Upper lobe of left lung (tissue), 6 donors: Measurements from ENCODE around the gene WEE1. TPM values are rescaled to one million over a fixed set of nuclear protein-coding genes. Genes with fewer than 3 reads are reported as not detected.
"Not testable (repeated sequence)": the region's sequence is repeated elsewhere in the genome, so short reads cannot be mapped to it uniquely, and the experiment has no call there.

Experiments used
- ATAC-seq, 2 donors: fragments of 200-7000 bp; cut with Tn5 transposase; one replicate each; pipeline ENCODE4 v1.9.1; 2022; ENCODE audit warnings: mild to moderate bottlenecking in 2 of 2, moderate library complexity in 2 of 2; ENCODE audit not compliant: low FRiP score in 2 of 2
- DNase-seq, 2 donors: peaks; one replicate each; pipeline ENCODE4 v3.0.0-alpha.2; 2019 to 2020
- H3K27ac ChIP-seq, 4 donors: fragments of 200-600 bp; sonication (generic); one replicate each; pipeline ENCODE4 v1.5.1; 2016 to 2019
- H3K27me3 ChIP-seq, 4 donors: fragments of 200-600 bp; sonication (generic); one replicate each; pipeline ENCODE4 v1.5.1; 2017 to 2019
- H3K36me3 ChIP-seq, 4 donors: fragments of 200-600 bp; sonication (generic); one replicate each; pipeline ENCODE4 v1.5.1; 2016 to 2019
- H3K4me1 ChIP-seq, 4 donors: fragments of 200-600 bp; sonication (generic); one replicate each; pipeline ENCODE4 v1.5.1; 2018 to 2019
- H3K4me3 ChIP-seq, 4 donors: fragments of 200-600 bp; sonication (generic); one replicate each; pipeline ENCODE4 v1.5.1; 2017 to 2019; ENCODE audit warnings: mild to moderate bottlenecking in 2 of 4, moderate library complexity in 1 of 4
- H3K9me3 ChIP-seq, 4 donors: fragments of 200-600 bp; sonication (generic); one replicate each; pipeline ENCODE4 v1.5.1; 2018 to 2019
- CTCF ChIP-seq, 6 experiments: fragments of 450-650 bp in 4 of 6; fragments of 200-600 bp in 2 of 6; sonication (generic) in 2 of 6; IDR thresholded peaks; one replicate each; pipeline ENCODE4 v1.5.1; 2016 to 2019; ENCODE audit warnings: antibody characterized with exemption in 6 of 6
- EP300 ChIP-seq, 4 donors: sonication (generic); formaldehyde crosslinking; IDR thresholded peaks; one replicate each; pipeline ENCODE4 v1.5.1; 2017; ENCODE audit warnings: antibody characterized with exemption in 4 of 4, control low read depth in 2 of 4
- POLR2A ChIP-seq, 4 donors: fragments of 450-650 bp; IDR thresholded peaks; one replicate each; pipeline ENCODE4 v1.5.1; 2016 to 2017; ENCODE audit warnings: antibody characterized with exemption in 4 of 4, mild to moderate bottlenecking in 2 of 4
- POLR2AphosphoS5 ChIP-seq, 2 donors: sonication (generic); formaldehyde crosslinking; IDR thresholded peaks; one replicate each; pipeline ENCODE4 v1.5.1; 2017; ENCODE audit warnings: antibody characterized with exemption in 2 of 2
- WGBS, 2 donors: methylation state at CpG; one replicate each; pipeline ENCODE4 v1.1.5; 2017 to 2018; 5-methylcytosine and 5-hydroxymethylcytosine counted together
- total RNA-seq, 6 donors: library from RNA; depleted of rRNA in 4 of 6; stranded (reverse); fragments of >200 nt in 4 of 6; gene quantifications; one replicate each; pipeline versions ENCODE4 v1.1.0 to v1.2.1, GENCODE V29; 2016 to 2021
- donor health status: DM: no; HTN: no; CAD: no; lungs with moderate emphysema.
- donor health status: DM: no; HTN: yes; CAD: no; lungs with severe emphysema.

WEE1 gene
- total RNA-seq, 6 donors from 2014 or later = 9.2 to 47.1 (median 13.4) TPM

GRCh38 chr11:9600644-9601036 is 27.2 kb downstream of the WEE1 start:
- Histone ChIP-seq H3K27ac (peak overlapping the region in 2 of 4 donors; percentile 63 to 65), H3K27me3 (no peaks in the 10 kb centered on the region), H3K4me1 (peaks cover 6 to 13% (median 9%) of the 10 kb centered on the region in 4 donors), H3K9me3 (no peaks in the 10 kb centered on the region), H3K4me3 (no peak overlapping the region), H3K36me3 (no peaks in the 10 kb centered on the region)
- TF ChIP-seq POLR2AphosphoS5 (IDR thresholded peaks at IDR 0.05) (no peak), POLR2A (IDR thresholded peaks at IDR 0.05) (no peak), CTCF (IDR thresholded peaks at IDR 0.05) (no peak), EP300 (IDR thresholded peaks at IDR 0.05) (no peak)
- 69 to 79% methylated on average over 4 of the region's 4 CpGs for WGBS, 2 donors
- ATAC-seq = peak in 1 of 2 donors; percentile 63
- DNase-seq = no peak

- ATAC-seq (peak; percentile 38 to 62), DNase-seq (peak in 1 of 2 donors; percentile 33)
- no peaks in the 10 kb centered on the region for H3K9me3 ChIP-seq
- no peak overlapping the region for H3K4me3 ChIP-seq
- no peaks in the 10 kb centered on the region for H3K27me3 ChIP-seq
- peak overlapping the region; percentile 26 to 65 (median 62) for H3K27ac ChIP-seq
- WGBS, 2 donors = 46 to 52% methylated on average over 7 of the region's 7 CpGs
- no peaks in the 10 kb centered on the region for H3K36me3 ChIP-seq
- H3K4me1 ChIP-seq = peaks cover 6 to 13% (median 9%) of the 10 kb centered on the region in 4 donors
- TF ChIP-seq CTCF (IDR thresholded peaks at IDR 0.05) = no peak
- peak in 1 of 4 donors; percentile 23 for TF ChIP-seq POLR2A (IDR thresholded peaks at IDR 0.05)
- TF ChIP-seq EP300 (IDR thresholded peaks at IDR 0.05) = no peak
- no peak for TF ChIP-seq POLR2AphosphoS5 (IDR thresholded peaks at IDR 0.05)
Observed at GRCh38 chr11:9601037-9601875, 27.8 kb downstream of the WEE1 start.

GRCh38 chr11:9601876-9602199 is 28.4 kb downstream of the WEE1 start:
- no peaks in the 10 kb centered on the region for H3K36me3 ChIP-seq
- H3K27ac ChIP-seq = peak overlapping the region in 2 of 4 donors; percentile 62 to 63
- H3K27me3 ChIP-seq = no peaks in the 10 kb centered on the region
- no peak overlapping the region for H3K4me3 ChIP-seq
- no peaks in the 10 kb centered on the region for H3K9me3 ChIP-seq
- peaks cover 6 to 13% (median 9%) of the 10 kb centered on the region in 4 donors for H3K4me1 ChIP-seq
- ATAC-seq (no peak), DNase-seq (no peak)
- TF ChIP-seq POLR2A (IDR thresholded peaks at IDR 0.05) (no peak), CTCF (IDR thresholded peaks at IDR 0.05) (no peak), EP300 (IDR thresholded peaks at IDR 0.05) (no peak), POLR2AphosphoS5 (IDR thresholded peaks at IDR 0.05) (no peak)
- WGBS, 2 donors = 76 to 83% methylated on average over 5 of the region's 5 CpGs

GRCh38 chr11:9603214-9603613 is 29.7 kb downstream of the WEE1 start:
- 95 to 97% methylated on average over 14 of the region's 14 CpGs for WGBS, 2 donors
- not testable (repeated sequence) for DNase-seq, H3K9me3 ChIP-seq, H3K27ac ChIP-seq, H3K36me3 ChIP-seq, ATAC-seq, H3K27me3 ChIP-seq, H3K4me3 ChIP-seq
- peaks cover 6 to 13% (median 9%) of the 10 kb centered on the region in 4 donors for H3K4me1 ChIP-seq

- no peaks in the 10 kb centered on the region for H3K36me3 ChIP-seq
- peaks cover 6 to 13% (median 9%) of the 10 kb centered on the region in 4 donors for H3K4me1 ChIP-seq
- H3K4me3 ChIP-seq = no peak overlapping the region
- H3K27me3 ChIP-seq = no peaks in the 10 kb centered on the region
- TF ChIP-seq EP300 (IDR thresholded peaks at IDR 0.05) = no peak
- no peak for TF ChIP-seq POLR2AphosphoS5 (IDR thresholded peaks at IDR 0.05)
- TF ChIP-seq CTCF (IDR thresholded peaks at IDR 0.05) = no peak
- TF ChIP-seq POLR2A (IDR thresholded peaks at IDR 0.05) = no peak
- 91 to 94% methylated on average over 6 of the region's 6 CpGs for WGBS, 2 donors
- H3K27ac ChIP-seq = no peak overlapping the region
- no peaks in the 10 kb centered on the region for H3K9me3 ChIP-seq
- ATAC-seq (no peak), DNase-seq (no peak)
Observed at GRCh38 chr11:9604134-9604533, 30.7 kb downstream of the WEE1 start.
